IMR-90 (cell line): ENCODE results near the gene MTREX. TPM values are rescaled to one million over a fixed set of nuclear protein-coding genes. Genes with fewer than 3 reads are reported as not detected.

Experiments used
- ATAC-seq: fragments of 200-7000 bp; cut with Tn5 transposase; 2 replicates; pipeline ENCODE4 v1.9.1; 2020; ENCODE audit warnings: low read depth, mild to moderate bottlenecking, moderate library complexity
- BruUV-seq: library from RNA; stranded (reverse); fragments of 400-500 nt; replicated peaks from 2 replicates; lab custom pipeline; 2021; lab: Mats Ljungman, UMichigan
- CTCF ChIA-PET: fragments of 300-600 bp; formaldehyde crosslinking; extraction: SDS; loops from one replicate; lab custom pipeline; 2021; ENCODE audit warnings: antibody characterized with exemption; lab: Yijun Ruan, JAX
- POLR2A ChIA-PET: fragments of 300-600 bp; sonication (Branson Sonifier 250); formaldehyde crosslinking; loops from one replicate; lab custom pipeline; 2022; ENCODE audit warnings: antibody characterized with exemption; ENCODE audit not compliant: unreplicated experiment; lab: Charles Lee
- DNase-seq: peaks from one replicate; pipeline ENCODE4 v3.0.0; 2013
- H2AFZ ChIP-seq: replicated peaks from 2 replicates; pipeline ENCODE3; 2013; ENCODE audit warnings: low read length, mild to moderate bottlenecking; ENCODE audit not compliant: poor library complexity
- H2AK5ac ChIP-seq: 2 replicates; pipeline ENCODE4 v1.6.1; 2013; ENCODE audit warnings: low read depth, low read length, inconsistent platforms
- H2AK9ac ChIP-seq: replicated peaks from 2 replicates; pipeline ENCODE3; 2013; ENCODE audit warnings: mild to moderate bottlenecking, low read depth, low read length, moderate library complexity; ENCODE audit not compliant: poor library complexity
- H2BK120ac ChIP-seq: 2 replicates; pipeline ENCODE4 v1.6.1; 2013; ENCODE audit warnings: low read depth, low read length, inconsistent platforms
- H2BK15ac ChIP-seq: 3 replicates; pipeline ENCODE4 v1.6.1; 2013; ENCODE audit warnings: low read depth, low read length, inconsistent platforms
- H2BK20ac ChIP-seq: 2 replicates; pipeline ENCODE4 v1.6.1; 2013; ENCODE audit warnings: low read depth, mild to moderate bottlenecking, inconsistent platforms, low read length, moderate library complexity
- H2BK5ac ChIP-seq: 2 replicates; pipeline ENCODE4 v1.6.1; 2013; ENCODE audit warnings: mild to moderate bottlenecking, low read depth, low read length, inconsistent platforms; ENCODE audit not compliant: poor library complexity, severe bottlenecking
- H3K14ac ChIP-seq: replicated peaks from 2 replicates; pipeline ENCODE4 v1.6.1; 2013; ENCODE audit warnings: low read depth, low read length, inconsistent platforms
- H3K18ac ChIP-seq: 2 replicates; pipeline ENCODE4 v1.6.1; 2013; ENCODE audit warnings: low read depth, low read length, control low read depth
- H3K23ac ChIP-seq: 2 replicates; pipeline ENCODE4 v1.6.1; 2013; ENCODE audit warnings: low read depth, low read length, inconsistent platforms
- H3K27ac ChIP-seq: 2 replicates; pipeline ENCODE4 v1.5.1; 2013; ENCODE audit warnings: mild to moderate bottlenecking, control low read depth, low read length; ENCODE audit not compliant: insufficient read depth
- H3K27me3 ChIP-seq: 2 replicates; pipeline ENCODE4 v1.6.1; 2013; ENCODE audit warnings: low read length; ENCODE audit not compliant: control insufficient read depth, insufficient read depth
- H3K36me3 ChIP-seq: 2 replicates; pipeline ENCODE4 v1.6.1; 2013; ENCODE audit warnings: low read length, mixed read lengths; ENCODE audit not compliant: control insufficient read depth, insufficient read depth
- H3K4ac ChIP-seq: 2 replicates; pipeline ENCODE4 v1.6.1; 2013; ENCODE audit warnings: low read depth, low read length, inconsistent platforms
- H3K4me1 ChIP-seq: 2 replicates; pipeline ENCODE4 v1.6.1; 2013; ENCODE audit warnings: low read length, mixed read lengths; ENCODE audit not compliant: control insufficient read depth, insufficient read depth
- H3K4me2 ChIP-seq: 2 replicates; pipeline ENCODE4 v1.6.1; 2013; ENCODE audit warnings: low read depth, mild to moderate bottlenecking, control low read depth, low read length, moderate library complexity
- H3K4me3 ChIP-seq: 2 replicates; pipeline ENCODE4 v1.5.1; 2013; ENCODE audit warnings: low read depth, mild to moderate bottlenecking, control low read depth, low read length, moderate library complexity; ENCODE audit not compliant: insufficient read depth
- H3K56ac ChIP-seq: 2 replicates; pipeline ENCODE4 v1.6.1; 2013; ENCODE audit warnings: low read length, inconsistent platforms; ENCODE audit not compliant: insufficient read depth; ENCODE audit errors: extremely low read depth
- H3K79me1 ChIP-seq, 2 experiments: 2 replicates each; pipeline ENCODE4 v1.6.1; 2013; ENCODE audit warnings: low read length in 2 of 2, inconsistent platforms in 1 of 2, low read depth in 1 of 2
- H3K9ac ChIP-seq: 2 replicates; pipeline ENCODE4 v1.6.1; 2013; ENCODE audit warnings: low read depth, low read length, control low read depth
- H3K9me1 ChIP-seq: 2 replicates; pipeline ENCODE4 v1.6.1; 2013; ENCODE audit warnings: low read length, inconsistent platforms; ENCODE audit not compliant: insufficient read depth
- H3K9me3 ChIP-seq: 2 replicates; pipeline ENCODE4 v1.6.1; 2013; ENCODE audit warnings: low read length; ENCODE audit not compliant: control insufficient read depth, insufficient read depth
- H4K20me1 ChIP-seq: 2 replicates; pipeline ENCODE4 v1.6.1; 2013; ENCODE audit warnings: low read length, inconsistent platforms; ENCODE audit not compliant: insufficient read depth
- H4K5ac ChIP-seq: 2 replicates; pipeline ENCODE4 v1.6.1; 2013; ENCODE audit warnings: mild to moderate bottlenecking, low read depth, low read length, control low read depth
- H4K8ac ChIP-seq, 2 experiments: 2 replicates each; pipeline ENCODE4 v1.6.1; 2013; ENCODE audit warnings: low read depth in 2 of 2, low read length in 2 of 2, control low read depth in 1 of 2, inconsistent platforms in 1 of 2
- H4K91ac ChIP-seq: 2 replicates; pipeline ENCODE4 v1.6.1; 2013; ENCODE audit warnings: low read depth, low read length, inconsistent platforms; ENCODE audit not compliant: insufficient read depth
- BHLHE40 ChIP-seq: fragments of 150-350 bp; IDR thresholded peaks from 2 replicates; pipeline ENCODE4 v1.6.1; 2016; ENCODE audit warnings: mild to moderate bottlenecking, low read depth, low read length
- CEBPB ChIP-seq: IDR thresholded peaks from 2 replicates; pipeline ENCODE4 v1.6.1; 2012; ENCODE audit warnings: low read depth, low read length, improper control_type of control experiment
- CHD1 ChIP-seq: IDR thresholded peaks from 2 replicates; pipeline ENCODE4 v1.6.1; 2012; ENCODE audit warnings: low read depth, low read length, improper control_type of control experiment
- FOS ChIP-seq: fragments of 150-350 bp; IDR thresholded peaks from 2 replicates; pipeline ENCODE4 v1.6.1; 2016; ENCODE audit warnings: low read depth, low read length
- MAFK ChIP-seq: IDR thresholded peaks from 2 replicates; pipeline ENCODE4 v1.6.1; 2012; ENCODE audit warnings: low read depth, low read length, improper control_type of control experiment
- MAZ ChIP-seq: IDR thresholded peaks from 2 replicates; pipeline ENCODE4 v1.6.1; 2012; ENCODE audit warnings: low read depth, mild to moderate bottlenecking, low read length, improper control_type of control experiment, moderate library complexity, borderline replicate concordance
- MXI1 ChIP-seq: IDR thresholded peaks from 2 replicates; pipeline ENCODE4 v1.6.1; 2012; ENCODE audit warnings: low read depth, mild to moderate bottlenecking, low read length, moderate library complexity, borderline replicate concordance
- NFE2L2 ChIP-seq: fragments of 150-350 bp; IDR thresholded peaks from 2 replicates; pipeline ENCODE4 v1.6.1; 2016; ENCODE audit warnings: low read depth, mild to moderate bottlenecking, low read length
- POLR2A ChIP-seq: IDR thresholded peaks from 2 replicates; pipeline ENCODE4 v1.6.1; 2012; ENCODE audit warnings: mild to moderate bottlenecking, low read depth, low read length
- RAD21 ChIP-seq: IDR thresholded peaks from 2 replicates; pipeline ENCODE4 v1.6.1; 2012; ENCODE audit warnings: low read length, improper control_type of control experiment
- RCOR1 ChIP-seq: IDR thresholded peaks from 2 replicates; pipeline ENCODE4 v1.6.1; 2012; ENCODE audit warnings: mild to moderate bottlenecking, low read length, improper control_type of control experiment; ENCODE audit not compliant: insufficient replicate concordance
- RFX5 ChIP-seq: IDR thresholded peaks from 2 replicates; pipeline ENCODE4 v1.8.0; 2012; ENCODE audit warnings: low read depth, mild to moderate bottlenecking, low read length, moderate library complexity
- SMC3 ChIP-seq: fragments of 150-350 bp; IDR thresholded peaks from 2 replicates; pipeline ENCODE4 v1.6.1; 2016; ENCODE audit warnings: low read depth, mild to moderate bottlenecking, antibody characterized with exemption, low read length, moderate library complexity
- WGBS, 2 experiments: methylation state at CpG; one replicate each; pipeline versions ENCODE4 v1.1.5 to v1.1.7; 2013; ENCODE audit warnings: missing lambda C conversion rate in 2 of 2; ENCODE audit not compliant: insufficient read length in 1 of 2; ENCODE audit errors: extremely low coverage in 2 of 2; 5-methylcytosine and 5-hydroxymethylcytosine counted together
- dilution Hi-C: fragments of 300-500 bp; cut with HindIII; formaldehyde crosslinking; loops from one replicate; pipeline ENCODE4 v1.14.3; 2018; ENCODE audit warnings: low sequenced_read_pairs; ENCODE audit not compliant: unreplicated experiment
- in situ Hi-C: fragments of 300-500 bp; cut with MboI; formaldehyde crosslinking; loops from 3 replicates; pipeline ENCODE4 v1.14.3; 2019; ENCODE audit warnings: low sequenced_read_pairs, inconsistent platforms, mixed read lengths
- intact Hi-C: fragments of 100-400 bp; cut with micrococcal nuclease; formaldehyde crosslinking; loops from 2 replicates; pipeline ENCODE4 v1.10.0; 2022
- polyA plus RNA-seq, 3 experiments: library from polyadenylated mRNA; depleted of rRNA; stranded (reverse); fragments of >200 nt; gene quantifications; 2 replicates each; pipeline ENCODE4 v1.2.3, GENCODE V29; 2012; ENCODE audit warnings: low replicate concordance in 1 of 3
- total RNA-seq: library from RNA; depleted of rRNA; stranded (reverse); fragments of >200 nt; gene quantifications from 2 replicates; pipeline ENCODE4 v1.2.3, GENCODE V29; 2012
- TF ChIP-seq, protein P1 (sequence below): fragments of 150-350 bp; IDR thresholded peaks from 2 replicates; pipeline ENCODE4 v1.6.1; 2017; ENCODE audit warnings: mild to moderate bottlenecking, antibody characterized with exemption, low read length, low read depth
- TF ChIP-seq, protein P2 (sequence below): conservative IDR thresholded peaks from 2 replicates; pipeline ENCODE4 v1.5.1; 2012; ENCODE audit warnings: mild to moderate bottlenecking, low read depth, low read length, improper control_type of control experiment
- TF ChIP-seq, protein P3 (sequence below): fragments of 150-350 bp; IDR thresholded peaks from 2 replicates; pipeline ENCODE4 v1.6.1; 2016; ENCODE audit warnings: low read depth, mild to moderate bottlenecking, low read length, moderate library complexity, borderline replicate concordance

MTREX gene
- total and polyA plus RNA-seq, 2 of the 4 experiments (the other 2 are of a cell fraction) = 22.1 to 33.2 TPM

GRCh38 chr5:55385846-55386245 lies 78.1 kb downstream of the MTREX start:
- Histone ChIP-seq H4K20me1 (no peaks in the 10 kb centered on the region), H2BK15ac (no peak overlapping the region), H3K27ac (no peak overlapping the region), H3K4me3 (no peak overlapping the region), H3K9me3 (peaks cover 6% of the 10 kb centered on the region), H2BK5ac (no peak overlapping the region), H3K4me1 (no peaks in the 10 kb centered on the region), H2AK5ac (no peak overlapping the region), H3K4me2 (no peak overlapping the region), H2AFZ (no peak overlapping the region), H3K27me3 (no peaks in the 10 kb centered on the region), H4K91ac (no peak overlapping the region), H2BK20ac (no peak overlapping the region), H3K56ac (no peak overlapping the region), H3K14ac (no peak overlapping the region), H3K18ac (no peak overlapping the region), H3K4ac (no peak overlapping the region), H2AK9ac (no peak overlapping the region), H3K9ac (no peak overlapping the region), H3K9me1 (no peaks in the 10 kb centered on the region), H2BK120ac (no peak overlapping the region), H4K5ac (no peak overlapping the region), H4K8ac (no peak overlapping the region), H3K36me3 (peaks cover 16% of the 10 kb centered on the region), H3K23ac (no peak overlapping the region), H3K79me1 (peaks cover 5 to 13% of the 10 kb centered on the region in 2 experiments; a peak in 3 of 4 replicates)
- dilution Hi-C loops (no loop called here), in situ Hi-C loops (no loop called here), intact Hi-C loops (no loop called here)
- BruUV-seq = no TSS peak
- WGBS, 2 experiments = no CpG with 5 or more reads among the region's 3 CpGs
- DNase-seq = no peak
- ChIA-PET CTCF (no interaction called here), POLR2A (no interaction called here)
- TF ChIP-seq, protein P1, sequence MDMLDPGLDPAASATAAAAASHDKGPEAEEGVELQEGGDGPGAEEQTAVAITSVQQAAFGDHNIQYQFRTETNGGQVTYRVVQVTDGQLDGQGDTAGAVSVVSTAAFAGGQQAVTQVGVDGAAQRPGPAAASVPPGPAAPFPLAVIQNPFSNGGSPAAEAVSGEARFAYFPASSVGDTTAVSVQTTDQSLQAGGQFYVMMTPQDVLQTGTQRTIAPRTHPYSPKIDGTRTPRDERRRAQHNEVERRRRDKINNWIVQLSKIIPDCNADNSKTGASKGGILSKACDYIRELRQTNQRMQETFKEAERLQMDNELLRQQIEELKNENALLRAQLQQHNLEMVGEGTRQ = no peak
- TF ChIP-seq, protein P2, sequence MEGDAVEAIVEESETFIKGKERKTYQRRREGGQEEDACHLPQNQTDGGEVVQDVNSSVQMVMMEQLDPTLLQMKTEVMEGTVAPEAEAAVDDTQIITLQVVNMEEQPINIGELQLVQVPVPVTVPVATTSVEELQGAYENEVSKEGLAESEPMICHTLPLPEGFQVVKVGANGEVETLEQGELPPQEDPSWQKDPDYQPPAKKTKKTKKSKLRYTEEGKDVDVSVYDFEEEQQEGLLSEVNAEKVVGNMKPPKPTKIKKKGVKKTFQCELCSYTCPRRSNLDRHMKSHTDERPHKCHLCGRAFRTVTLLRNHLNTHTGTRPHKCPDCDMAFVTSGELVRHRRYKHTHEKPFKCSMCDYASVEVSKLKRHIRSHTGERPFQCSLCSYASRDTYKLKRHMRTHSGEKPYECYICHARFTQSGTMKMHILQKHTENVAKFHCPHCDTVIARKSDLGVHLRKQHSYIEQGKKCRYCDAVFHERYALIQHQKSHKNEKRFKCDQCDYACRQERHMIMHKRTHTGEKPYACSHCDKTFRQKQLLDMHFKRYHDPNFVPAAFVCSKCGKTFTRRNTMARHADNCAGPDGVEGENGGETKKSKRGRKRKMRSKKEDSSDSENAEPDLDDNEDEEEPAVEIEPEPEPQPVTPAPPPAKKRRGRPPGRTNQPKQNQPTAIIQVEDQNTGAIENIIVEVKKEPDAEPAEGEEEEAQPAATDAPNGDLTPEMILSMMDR = no peak
- TF ChIP-seq MXI1 (no peak), FOS (no peak), RCOR1 (no peak), POLR2A (no peak), CEBPB (no peak), MAZ (no peak), RAD21 (no peak), NFE2L2 (no peak), MAFK (no peak), BHLHE40 (no peak), SMC3 (no peak), RFX5 (no peak), CHD1 (no peak)
- TF ChIP-seq, protein P3, sequence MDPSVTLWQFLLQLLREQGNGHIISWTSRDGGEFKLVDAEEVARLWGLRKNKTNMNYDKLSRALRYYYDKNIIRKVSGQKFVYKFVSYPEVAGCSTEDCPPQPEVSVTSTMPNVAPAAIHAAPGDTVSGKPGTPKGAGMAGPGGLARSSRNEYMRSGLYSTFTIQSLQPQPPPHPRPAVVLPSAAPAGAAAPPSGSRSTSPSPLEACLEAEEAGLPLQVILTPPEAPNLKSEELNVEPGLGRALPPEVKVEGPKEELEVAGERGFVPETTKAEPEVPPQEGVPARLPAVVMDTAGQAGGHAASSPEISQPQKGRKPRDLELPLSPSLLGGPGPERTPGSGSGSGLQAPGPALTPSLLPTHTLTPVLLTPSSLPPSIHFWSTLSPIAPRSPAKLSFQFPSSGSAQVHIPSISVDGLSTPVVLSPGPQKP = no peak
- no peak for ATAC-seq
